Muscle of back (tissue), 11 donors: ENCODE measurements around the gene PTPRN2. TPM values are rescaled to one million over a fixed set of nuclear protein-coding genes. Genes with fewer than 3 reads are reported as not detected.
"Not testable (repeated sequence)": the region's sequence is repeated elsewhere in the genome, so short reads cannot be mapped to it uniquely, and the experiment has no call there.

ENCODE experiments used
- DNase-seq, 3 donors: peaks; one replicate each; pipeline versions ENCODE4 v3.0.0 to v3.0.0-alpha.2; 2013
- polyA plus RNA-seq, 10 donors: library from polyadenylated mRNA; unstranded; fragments of 120-200 nt; gene quantifications; one replicate each; pipeline ENCODE4 v1.2.1, GENCODE V29; 2013; ENCODE audit not compliant: insufficient read length in 10 of 10

The PTPRN2 gene
- polyA plus RNA-seq, 10 donors = 1.8 to 3.1 (median 2.1) TPM

DNA sequence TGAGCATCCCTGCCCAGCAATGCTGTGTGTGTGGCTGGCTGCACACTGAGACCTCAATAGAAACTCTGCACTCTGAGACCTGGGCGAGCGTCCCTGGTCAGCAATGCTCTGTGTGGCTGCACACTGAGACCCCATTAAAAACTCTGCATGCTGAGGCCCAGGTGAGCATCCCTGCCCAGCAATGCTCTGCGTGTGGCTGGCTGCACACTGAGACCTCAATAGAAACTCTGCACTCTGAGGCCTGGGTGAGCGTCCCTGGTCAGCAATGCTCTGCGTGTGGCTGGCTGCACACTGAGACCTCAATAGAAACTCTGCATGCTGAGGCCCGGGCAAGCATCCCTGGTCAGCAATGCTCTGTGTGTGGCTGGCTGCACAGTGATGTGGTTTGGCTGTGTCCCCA, 553.7 kb downstream of the PTPRN2 start:
- DNase-seq = not testable (repeated sequence)

DNA sequence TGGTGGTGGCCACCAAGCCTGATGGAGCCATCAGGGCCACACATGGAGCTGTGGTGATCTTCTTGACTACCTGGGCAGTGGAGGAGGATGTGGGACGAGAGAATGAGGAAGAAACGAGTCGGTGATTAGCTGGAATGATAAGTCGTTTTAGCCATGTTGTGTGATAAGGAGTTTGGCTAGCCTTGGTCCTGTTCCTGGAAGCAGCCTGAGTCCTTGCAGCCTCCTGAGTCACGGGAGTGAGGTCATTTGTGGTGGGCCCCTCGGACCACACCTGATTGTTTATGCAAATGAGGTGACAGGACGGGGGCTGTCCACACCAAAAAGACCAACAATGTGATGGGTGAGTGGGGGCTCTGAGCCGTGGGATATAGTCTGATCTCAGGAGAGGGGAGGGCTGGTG, 554.4 kb downstream of the PTPRN2 start:
- no peak for DNase-seq

DNA sequence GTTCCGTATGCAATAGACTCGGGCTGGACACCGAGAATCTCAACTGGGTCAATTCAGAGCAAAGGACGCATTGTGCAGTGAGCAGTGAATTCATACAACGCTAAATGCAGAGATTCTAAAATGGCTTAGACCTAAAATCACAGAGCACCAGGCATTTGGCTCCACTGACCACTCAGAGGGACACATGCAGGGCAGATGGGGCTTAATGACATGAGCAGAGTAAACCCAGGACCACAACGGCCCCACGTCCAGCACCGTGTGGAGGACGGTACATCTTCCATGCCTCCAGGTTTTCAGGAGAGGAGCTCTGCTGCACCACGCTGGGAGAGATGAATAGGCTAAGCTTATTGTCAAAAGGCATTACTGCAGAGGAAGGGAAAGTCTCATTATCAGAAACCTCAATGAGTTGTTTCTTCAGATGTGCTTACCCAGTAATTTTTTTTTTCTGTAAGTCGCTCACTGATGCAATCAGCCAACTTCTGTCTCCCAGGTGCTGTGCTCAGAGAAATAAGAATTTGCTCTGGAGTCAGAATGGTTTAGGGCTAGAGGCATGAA, 555.0 kb downstream of the PTPRN2 start:
- DNase-seq = no peak

DNA sequence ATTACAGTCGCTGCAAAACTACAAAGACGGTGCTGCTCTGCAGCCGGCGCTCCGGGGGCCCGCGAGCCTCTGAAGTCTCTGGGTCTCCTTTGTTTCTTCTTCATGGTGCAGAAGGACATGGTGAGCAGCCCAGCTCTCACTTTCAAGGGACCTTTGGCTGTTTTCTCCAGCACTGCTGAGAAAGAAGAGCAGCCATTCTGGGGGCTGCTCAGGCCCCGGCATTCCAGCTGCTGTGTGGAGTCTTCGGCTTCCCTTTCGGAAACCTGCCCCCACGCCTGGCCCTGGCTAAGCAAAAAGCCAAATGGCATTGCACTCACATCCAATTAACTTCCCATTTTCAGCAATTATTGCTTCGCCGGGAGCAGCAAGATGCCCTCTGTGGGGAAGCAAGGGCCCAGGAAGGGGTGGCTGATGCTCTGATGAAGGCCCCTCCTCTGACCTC, 555.7 kb downstream of the PTPRN2 start:
- no peak for DNase-seq

DNA sequence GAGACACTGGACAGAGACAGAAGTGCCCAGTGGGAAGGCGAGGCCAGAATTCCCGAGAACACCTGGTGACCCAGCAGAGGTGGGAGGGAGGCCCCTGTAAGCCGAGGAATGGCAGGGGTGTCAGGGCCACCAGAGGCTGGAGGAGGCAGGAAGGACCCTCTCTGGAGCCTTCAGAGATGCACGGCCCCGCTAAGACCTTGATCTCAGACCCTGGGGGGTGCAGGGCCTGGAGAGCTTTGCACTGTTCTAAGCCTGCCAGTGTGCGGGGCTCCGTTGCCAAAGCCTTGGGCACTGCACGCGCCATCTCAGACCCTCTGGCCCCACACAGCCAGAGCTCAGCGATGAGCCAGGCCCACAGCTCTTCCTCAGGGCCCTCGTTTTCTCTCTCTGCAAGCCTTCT, 557.1 kb downstream of the PTPRN2 start:
- DNase-seq = no peak

DNA sequence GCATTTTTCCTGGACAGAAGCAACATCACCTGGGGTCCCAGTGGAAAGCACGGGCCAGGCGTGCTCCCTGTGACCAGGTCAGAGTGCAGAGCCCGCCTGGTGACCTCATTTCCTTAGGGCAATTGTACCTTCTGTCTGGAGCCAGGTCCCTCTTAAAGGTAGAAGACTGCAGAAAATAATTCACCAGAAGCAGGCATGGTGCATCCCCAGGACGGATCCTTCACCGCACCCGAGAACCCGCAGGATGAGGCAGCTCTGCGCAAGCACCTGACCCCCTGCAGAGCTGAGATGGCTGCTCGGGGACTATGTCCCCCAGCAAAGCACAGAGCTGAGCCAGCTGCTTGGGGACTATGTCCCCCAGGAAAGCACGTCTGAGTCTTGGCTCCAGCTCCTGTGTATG, 557.6 kb downstream of the PTPRN2 start:
- no peak for DNase-seq

DNA sequence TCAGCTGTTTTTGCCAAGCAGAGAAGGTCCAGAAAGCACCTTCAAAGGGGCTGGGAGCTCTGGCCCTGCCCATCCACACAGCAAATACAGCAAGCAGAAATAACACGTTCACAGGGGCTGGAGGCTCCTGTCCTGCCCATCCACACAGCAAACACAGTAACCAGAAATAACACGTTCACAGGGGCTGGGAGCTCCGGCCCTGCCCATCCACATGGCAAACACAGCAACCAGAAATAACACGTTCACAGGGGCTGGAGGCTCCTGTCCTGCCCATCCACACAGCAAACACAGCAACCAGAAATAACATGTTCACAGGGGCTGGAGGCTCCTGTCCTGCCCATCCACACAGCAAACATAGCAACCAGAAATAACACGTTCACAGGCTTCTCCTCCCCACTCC, 558.1 kb downstream of the PTPRN2 start:
- no peak for DNase-seq

DNA sequence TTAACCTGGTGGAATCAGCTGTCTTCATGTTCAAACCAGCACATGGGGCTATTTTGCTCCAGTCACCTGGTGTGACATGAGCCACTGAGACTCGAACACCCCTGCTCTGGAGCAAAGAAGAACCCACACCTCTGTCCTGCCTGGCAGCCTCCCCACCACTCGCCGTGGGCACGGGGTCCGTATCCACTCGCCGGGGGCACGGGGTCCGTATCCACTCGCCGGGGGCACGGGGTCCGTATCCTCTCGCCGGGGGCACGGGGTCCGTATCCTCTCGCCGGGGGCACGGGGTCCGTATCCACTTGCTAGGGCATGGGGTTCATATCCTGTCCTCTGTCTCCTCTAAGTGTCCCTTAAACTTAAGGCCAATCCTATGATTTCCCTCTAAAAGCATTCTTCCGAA, 558.7 kb downstream of the PTPRN2 start:
- no peak for DNase-seq

DNA sequence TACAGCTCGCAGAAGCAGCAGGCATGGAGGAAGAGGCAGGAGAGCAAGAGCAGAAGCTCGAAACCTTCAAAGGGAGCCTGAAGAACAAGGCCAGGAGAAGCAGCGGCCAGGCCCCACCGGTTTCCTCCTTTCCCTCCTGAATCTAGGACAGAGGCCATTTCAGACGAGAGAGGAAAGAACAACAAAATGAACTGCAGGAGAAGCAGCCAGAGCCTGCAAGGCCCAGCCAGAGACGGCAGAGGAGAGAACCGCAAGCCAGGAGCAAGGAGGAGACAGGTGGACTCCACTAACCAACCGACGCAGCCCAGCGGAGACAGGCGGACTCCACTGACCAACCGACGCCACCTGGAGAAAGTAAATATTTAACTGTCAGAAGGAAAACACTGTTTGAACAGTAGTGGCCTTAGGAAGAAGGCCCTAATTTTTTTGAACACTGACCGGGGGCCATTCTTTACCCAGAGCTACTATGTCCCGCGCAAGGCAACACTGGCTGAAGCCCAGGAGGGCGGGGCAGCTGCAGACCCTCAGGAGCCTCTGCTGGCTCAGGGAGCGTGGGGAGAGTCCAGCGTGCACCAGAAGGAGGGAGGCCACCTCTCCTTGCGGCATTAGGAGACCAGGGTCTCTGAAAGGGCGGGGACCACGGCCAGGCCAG, 559.2 kb downstream of the PTPRN2 start:
- no peak for DNase-seq

DNA sequence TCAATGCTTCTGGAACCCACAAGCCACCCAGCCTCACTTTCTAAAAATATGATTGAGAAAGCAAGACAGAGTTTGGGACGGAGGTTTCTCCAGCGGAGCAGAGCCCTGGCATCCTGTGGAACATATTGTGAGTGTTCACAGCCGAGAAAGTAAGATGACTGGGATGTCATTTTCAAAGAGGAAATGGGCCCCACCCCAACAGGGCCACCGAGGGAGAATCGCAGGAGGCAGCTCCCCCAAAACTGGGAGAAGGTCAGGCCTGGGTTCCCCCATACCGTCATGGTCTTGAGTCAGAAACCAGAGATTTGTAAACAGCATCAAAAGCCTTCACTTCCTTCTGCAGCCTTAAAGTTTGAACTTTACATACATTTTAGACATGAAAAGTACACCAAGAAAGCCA, 560.0 kb downstream of the PTPRN2 start:
- no peak for DNase-seq

DNA sequence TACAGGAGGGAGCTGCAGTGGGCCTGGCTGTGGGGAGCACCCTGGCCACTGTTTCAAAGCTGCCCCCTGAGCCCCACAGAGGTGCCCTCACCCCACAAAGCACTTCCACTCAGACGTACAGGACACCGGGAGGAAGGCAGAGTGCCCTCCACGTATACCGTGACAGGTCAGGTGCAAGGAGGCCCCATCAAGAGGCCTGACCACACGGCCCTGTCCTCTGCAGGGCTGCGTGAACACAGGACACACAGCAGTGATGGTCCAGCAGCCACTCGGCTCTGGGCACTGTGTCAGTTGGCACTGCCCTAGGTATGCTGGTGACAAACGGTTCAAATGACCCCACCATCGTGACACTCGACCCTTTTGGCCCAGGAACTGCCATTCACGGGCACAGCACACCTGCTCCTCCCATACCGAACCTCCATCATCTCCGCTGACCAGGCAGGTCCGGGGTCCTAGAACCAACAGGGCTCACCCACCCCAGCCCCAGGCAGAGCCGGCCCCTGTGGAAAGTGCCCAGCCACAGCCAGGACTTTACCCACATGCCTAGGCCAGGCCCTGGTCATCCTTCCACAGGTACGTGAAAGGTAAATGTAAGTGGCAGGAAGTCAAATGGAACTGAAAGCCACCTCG, 560.9 kb downstream of the PTPRN2 start:
- no peak for DNase-seq

DNA sequence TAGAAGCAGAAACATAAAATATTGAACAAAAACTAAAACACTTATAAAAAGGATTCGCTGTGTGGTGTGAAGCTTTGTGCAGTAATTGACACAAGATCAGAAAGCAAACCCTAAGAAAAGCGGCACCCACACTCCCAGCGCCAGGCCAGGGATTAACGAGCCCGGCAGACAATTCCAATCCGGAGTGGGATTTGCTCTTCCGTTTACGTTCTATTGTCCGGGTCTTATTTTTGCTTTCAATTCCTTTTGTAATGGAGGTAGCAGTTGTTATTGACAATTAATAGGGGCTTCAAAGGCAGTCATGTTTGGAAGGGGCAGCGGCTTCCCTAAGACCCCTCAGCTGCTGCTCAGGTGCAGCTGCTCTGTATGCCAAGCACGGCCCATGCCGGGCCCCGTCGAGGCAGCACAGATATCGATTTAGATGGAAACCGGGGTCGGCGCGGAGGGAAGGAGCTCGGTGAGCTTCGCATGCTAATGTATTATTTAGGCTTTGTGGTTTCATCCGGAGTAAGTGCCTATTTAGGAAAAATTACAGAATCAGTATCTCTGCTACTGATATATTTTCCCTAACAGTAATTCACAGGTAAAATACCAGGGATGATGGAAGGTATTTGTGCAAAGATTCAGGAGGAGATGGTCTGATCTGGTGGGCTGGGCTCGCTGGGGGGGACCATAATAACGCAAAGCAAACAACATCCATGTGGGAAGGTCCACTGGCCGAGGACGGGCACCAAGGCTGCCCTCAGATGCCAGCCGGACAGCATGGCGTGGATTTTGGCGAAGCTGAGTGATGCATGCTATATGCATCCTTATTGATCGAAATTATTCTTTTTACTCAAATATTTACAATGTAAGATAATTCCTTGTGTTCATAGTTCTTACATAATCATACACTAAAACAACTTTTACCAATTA, 561.7 kb downstream of the PTPRN2 start:
- no peak for DNase-seq

DNA sequence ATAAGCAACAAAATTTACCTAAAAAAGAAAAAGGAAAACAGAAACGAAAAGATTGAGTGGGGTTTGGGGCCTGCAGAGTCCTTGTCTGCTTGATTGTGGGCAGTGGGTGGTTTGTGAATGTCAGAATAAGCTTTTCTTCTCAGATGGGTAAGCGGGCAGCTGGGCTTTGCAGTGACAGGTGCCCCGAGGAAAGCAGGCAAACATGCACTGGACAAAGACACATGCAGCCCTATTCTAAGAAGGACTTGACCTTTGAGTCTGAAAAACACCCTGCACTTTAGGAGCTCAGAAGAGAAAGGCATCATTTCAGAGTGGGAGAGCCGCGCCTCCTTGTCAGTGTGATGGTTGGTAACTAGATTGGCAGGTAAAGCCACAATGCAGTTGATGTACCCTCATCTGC, 562.7 kb downstream of the PTPRN2 start:
- no peak for DNase-seq

DNA sequence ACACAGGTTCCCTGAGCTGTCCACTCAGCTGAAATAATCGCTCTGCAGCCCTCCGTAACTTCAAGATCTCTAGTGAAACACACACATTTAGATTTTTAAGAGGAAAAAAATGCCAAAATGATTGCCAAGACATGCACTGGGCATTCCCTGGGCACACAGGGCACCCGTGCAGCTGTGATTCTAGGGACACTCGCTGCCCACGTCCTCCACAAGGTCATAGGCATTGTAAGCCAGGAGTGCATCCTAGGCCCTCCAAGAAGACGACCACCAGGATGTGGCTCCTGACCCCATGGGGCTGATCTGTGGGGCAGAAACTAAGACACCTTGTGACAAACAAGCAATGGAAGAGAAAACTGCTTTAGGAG, 563.3 kb downstream of the PTPRN2 start:
- DNase-seq = no peak

DNA sequence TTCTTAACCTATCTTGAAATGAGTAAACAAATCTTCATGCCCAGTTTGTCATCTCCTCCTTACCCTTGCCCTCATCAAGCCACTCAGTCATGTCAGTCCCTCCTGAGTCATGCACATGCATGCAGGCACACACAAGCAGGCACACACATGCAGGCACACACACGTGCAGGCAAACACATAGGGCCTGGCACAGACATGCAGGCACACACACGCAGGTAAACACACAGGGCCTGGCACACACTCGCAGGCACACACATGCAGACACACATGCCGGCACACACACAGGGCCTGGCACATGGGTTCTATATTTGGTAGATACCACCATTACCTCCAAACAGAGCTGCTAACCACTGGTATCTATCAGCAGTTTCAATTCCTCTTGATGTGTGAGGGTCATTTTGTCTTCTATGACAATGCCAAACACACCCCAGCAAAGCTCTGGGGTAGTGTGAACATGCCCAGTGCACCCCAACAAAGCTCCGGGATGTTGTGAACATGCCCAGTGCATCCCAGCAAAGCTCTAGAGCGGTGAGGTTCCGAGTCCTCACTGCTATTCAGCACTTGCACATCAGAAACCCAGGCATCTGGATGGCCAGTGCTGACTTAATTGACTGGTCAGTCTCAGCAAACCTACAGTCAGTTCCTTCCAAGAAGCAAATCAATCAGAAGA, 563.8 kb downstream of the PTPRN2 start:
- DNase-seq = no peak

DNA sequence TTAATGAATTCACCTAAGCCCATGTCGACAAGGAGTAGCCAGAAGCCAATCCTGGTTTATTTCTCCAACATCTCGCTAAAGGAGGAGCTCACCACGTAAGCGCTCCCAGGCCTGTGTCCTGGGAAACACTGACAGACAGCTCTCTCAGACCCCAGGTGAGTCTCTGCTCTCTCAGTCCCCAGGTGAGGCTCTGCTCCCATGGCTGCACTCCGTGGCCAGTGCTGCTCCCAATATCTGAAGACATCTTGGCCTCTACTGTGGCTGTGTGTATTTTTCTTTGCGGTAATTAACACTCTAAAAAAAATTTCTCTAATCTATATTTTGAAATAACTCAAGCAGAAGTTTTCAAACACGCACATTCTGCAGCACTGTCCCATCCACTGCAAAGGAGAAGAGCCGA, 564.5 kb downstream of the PTPRN2 start:
- DNase-seq = no peak

DNA sequence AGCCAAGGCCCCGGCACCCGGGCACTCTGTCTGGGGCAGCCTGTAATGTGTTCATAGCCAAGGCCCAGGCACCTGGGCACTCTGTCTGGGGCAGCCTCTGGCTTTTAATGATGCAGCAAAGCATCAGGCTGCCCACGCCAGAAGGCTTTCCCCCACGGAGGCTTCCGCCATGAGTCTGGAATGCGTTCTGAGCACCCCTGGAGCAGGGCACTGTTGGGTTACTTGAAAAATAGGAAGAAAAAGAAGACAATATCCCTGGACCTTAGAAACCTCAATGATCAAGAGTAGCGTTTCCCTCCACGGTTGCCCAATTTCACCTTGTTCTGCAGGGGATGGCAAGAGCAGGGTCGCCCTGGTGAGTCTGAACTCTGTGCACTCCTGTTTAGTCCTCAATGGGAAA, 565.0 kb downstream of the PTPRN2 start:
- no peak for DNase-seq

DNA sequence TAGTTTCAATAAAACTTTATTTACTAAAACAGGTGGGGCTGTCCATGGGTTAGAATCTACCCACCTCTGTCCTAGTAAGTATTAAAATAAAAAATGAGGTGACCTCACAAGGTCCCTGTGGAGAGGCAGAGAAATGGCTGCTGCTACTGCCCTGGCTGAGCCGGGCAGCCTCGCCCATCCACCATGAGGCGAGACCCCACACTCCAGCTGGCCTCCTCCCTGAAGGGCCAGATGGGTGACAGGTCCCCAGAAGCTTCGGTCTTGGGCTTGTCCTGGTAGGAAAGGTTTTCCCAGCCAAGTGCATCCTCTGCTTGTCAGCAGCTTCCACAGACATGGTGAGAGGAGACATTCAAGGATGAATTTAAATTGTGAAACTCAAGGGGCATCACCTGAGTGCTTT, 565.8 kb downstream of the PTPRN2 start:
- DNase-seq = no peak

DNA sequence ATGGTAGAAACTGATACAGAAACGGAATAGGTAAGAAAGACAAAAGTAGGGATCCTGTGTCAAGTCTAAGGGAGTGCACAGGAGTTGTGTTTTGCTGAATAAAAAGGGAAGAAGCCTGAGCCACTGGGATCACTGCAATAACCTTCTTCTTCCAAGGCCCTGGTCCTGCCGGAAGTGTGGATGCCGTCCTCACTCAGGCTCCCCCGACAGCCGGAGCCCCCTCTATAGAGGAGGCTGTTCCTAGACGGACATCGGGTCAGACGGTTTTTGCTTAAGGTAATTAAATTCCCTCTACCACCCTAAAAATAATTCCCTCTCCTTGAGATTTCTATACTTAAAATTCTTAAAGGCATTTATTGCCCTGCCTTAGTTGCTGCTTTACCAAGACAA, 566.9 kb downstream of the PTPRN2 start:
- no peak for DNase-seq

DNA sequence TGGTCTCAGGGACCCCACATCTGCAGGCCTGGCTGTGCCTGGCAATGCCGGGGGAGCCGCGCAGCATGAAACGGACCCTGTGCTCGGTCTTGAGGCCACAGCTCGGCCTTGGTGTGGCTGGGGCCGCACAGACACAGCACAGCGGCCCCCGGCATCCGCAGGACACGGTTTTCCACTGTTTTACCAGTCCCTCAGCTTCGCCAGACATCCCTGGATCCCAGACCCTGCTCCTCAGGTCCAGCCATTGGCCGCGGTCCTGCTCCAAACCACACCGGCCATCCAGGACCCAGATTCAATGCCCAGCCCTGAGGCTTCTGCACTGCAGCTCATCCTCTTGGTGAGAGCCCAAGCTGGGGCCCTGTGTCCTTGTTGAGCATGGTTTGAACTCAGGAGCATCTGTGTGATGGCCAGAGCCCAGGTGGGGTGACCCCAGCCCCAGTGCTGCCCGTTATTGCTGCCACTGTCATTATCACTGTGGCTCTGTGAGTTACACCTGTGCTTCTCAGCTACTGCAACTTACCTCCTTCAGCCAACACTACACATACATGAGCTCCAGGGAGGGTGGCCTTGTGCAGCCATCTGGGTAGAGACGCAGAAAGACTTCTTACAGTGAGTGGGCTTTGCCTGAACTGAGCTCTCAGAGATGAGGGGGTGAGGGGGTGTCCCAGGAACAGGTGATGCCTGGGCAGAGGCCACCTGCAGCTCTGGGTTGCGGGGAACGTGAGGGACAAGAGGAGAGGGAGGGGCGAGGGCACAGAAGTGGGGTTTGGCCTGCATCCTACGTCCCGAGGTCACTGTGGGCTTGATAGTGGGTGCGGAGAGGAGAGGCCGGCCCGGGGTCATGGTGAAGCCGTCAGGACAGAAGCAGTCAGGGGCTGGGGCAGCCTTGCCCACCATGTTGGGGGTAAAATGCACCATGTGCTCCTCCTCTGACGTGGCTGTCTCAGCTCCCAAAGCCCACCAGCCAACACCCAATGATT, 567.6 kb downstream of the PTPRN2 start:
- no peak for DNase-seq
